ENCODE results near the gene SIX5.

DNA sequence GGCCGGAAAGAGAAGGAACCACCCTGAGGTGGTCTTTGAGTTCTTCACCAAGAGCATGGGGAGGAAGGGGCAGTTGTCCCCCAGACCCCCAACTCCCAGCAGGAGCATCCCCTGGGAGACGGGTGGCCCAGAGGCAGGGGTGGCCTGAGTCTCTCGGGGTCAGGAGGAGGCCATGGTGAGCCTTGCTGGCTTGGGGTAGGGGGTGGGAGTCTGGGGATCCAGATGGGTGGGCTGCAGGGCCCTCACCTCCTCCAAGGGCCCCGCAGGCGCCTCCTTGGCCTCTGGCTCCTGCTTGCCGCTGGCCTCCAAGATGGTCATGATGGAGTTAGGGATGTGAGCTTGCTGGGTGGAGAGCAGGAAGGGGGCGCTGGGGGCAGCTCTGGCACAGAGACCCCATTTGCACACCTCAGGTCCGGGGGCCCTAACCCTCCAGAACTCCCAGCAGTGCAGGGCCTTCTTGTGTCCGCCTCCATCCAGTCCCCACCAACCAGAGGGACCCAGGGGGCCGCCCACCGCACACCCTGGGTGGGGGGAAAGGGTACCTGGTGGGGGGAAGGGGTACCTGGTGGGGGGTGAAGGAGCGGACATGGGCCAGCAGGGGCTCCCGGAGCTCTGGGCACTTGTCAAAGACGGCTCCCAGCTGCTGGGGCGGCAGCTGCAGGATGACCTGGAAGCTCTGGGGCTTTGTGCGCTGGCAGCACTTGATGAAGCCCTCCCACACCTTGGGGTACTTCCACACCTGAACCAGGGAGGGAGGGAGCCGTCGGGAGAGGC is 47.4 kb upstream of the SIX5 start:
- TF ChIP-seq POLR2A (IDR thresholded peaks at IDR 0.05; ENCODE audit: low read length), result no peak
- TF ChIP-seq GATA1 (IDR thresholded peaks at IDR 0.05; ENCODE audit: low read depth, low read length), result no peak

Measured in erythroblast (primary cell).